ENCODE data around the gene OR7G2.

- TF ChIP-seq EZH2 (IDR thresholded peaks at IDR 0.05; ENCODE audit: borderline replicate concordance, low read depth, low read length, severe bottlenecking) (no peak), POLR2A (IDR thresholded peaks at IDR 0.05; ENCODE audit: low read depth, low read length) (no peak), CTCF (IDR thresholded peaks at IDR 0.05; ENCODE audit: extremely low read depth in 1 of 2, insufficient read depth in 1 of 2, low read depth in 1 of 2, low read length in 2 of 2) (no peak), POLR2AphosphoS5 (IDR thresholded peaks at IDR 0.05; ENCODE audit: insufficient read depth, low read depth, low read length) (no peak), JUN (IDR thresholded peaks at IDR 0.05; ENCODE audit: borderline replicate concordance, insufficient read depth, insufficient read length, low read depth) (no peak), FOS (IDR thresholded peaks at IDR 0.05; ENCODE audit: borderline replicate concordance, insufficient read depth, low read length) (no peak), MYC (IDR thresholded peaks at IDR 0.05; ENCODE audit: low read depth, low read length) (no peak), MAX (IDR thresholded peaks at IDR 0.05; ENCODE audit: insufficient read depth, insufficient read length) (no peak)
These were observed 49.0 kb upstream of the OR7G2 start for GRCh38 chr19:9156304-9156703.
